22Rv1 (cell line): ENCODE data around the gene CXCL3.

Experiments used
- ZFX ChIP-seq: fragments of 450-650 bp; IDR thresholded peaks from 2 replicates; pipeline ENCODE4 v1.6.1; 2017; ENCODE audit warnings: antibody characterized with exemption, borderline replicate concordance
- TF ChIP-seq, protein P1 (sequence below): fragments of 450-650 bp; IDR thresholded peaks from 2 replicates; pipeline ENCODE4 v1.5.1; 2017; ENCODE audit warnings: mild to moderate bottlenecking

- TF ChIP-seq, protein P1, sequence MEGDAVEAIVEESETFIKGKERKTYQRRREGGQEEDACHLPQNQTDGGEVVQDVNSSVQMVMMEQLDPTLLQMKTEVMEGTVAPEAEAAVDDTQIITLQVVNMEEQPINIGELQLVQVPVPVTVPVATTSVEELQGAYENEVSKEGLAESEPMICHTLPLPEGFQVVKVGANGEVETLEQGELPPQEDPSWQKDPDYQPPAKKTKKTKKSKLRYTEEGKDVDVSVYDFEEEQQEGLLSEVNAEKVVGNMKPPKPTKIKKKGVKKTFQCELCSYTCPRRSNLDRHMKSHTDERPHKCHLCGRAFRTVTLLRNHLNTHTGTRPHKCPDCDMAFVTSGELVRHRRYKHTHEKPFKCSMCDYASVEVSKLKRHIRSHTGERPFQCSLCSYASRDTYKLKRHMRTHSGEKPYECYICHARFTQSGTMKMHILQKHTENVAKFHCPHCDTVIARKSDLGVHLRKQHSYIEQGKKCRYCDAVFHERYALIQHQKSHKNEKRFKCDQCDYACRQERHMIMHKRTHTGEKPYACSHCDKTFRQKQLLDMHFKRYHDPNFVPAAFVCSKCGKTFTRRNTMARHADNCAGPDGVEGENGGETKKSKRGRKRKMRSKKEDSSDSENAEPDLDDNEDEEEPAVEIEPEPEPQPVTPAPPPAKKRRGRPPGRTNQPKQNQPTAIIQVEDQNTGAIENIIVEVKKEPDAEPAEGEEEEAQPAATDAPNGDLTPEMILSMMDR, result no peak
- no peak for TF ChIP-seq ZFX
Observed at GRCh38 chr4:74030285-74030684, 8.2 kb downstream of the CXCL3 start.
